HG03280 (cell line): ENCODE results near the gene UBL5.
A peak's percentile ranks its signal among the peaks of the same experiment; 100 is the strongest.
"Not testable (repeated sequence)": the region's sequence is repeated elsewhere in the genome, so short reads cannot be mapped to it uniquely, and the experiment has no call there.

Source experiments
- ATAC-seq: cut with Tn5 transposase; IDR thresholded peaks from one replicate; pipeline ENCODE4 v1.9.1; 2021; ENCODE audit warnings: mild to moderate bottlenecking, moderate library complexity; ENCODE audit not compliant: unreplicated experiment

UBL5 gene

GRCh38 chr19:9827289-9828238 is at the start of gene UBL5:
Gene UBL5, plus strand, starts transcription at chr19:9827918. Its CDS starts 420 bp downstream, at chr19:9828338.
- ATAC-seq = peak; percentile 94

DNA sequence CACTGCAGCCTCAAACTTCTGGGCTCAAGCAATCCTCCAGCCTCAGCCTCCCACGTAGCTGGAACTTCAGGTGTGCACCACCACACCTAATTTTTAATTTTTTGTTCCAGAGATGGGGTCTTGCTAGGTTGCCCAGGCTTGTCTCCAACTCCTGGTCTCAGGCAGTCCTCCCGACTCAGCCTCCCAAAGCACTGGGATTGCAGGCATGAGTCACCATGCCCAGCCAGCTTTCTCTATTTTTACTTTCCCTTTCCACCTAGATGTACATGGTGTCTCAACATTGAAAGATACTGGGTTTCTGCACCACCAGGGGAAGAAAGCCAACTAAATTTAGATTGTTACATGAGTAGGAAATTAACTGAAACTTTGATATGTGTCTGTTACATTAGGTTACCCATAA is 45.4 kb upstream of the UBL5 start:
- no peak for ATAC-seq

DNA sequence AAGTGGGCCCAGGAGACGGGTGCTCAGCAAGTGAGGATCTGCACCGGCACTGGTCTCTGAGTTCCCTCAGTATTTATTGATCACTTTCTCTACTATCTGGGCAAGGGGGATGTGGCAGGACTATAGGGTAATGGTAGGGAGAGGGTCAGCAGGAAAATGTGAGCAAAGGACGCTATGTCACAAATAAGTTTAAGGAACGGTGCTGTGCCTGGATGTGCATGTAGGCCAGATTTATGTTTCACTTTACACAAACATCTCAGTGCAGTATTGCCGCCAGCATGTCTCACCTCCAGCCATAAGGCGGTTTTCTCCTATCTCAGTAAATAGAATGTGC is 43.6 kb upstream of the UBL5 start:
- not testable (repeated sequence) for ATAC-seq

DNA sequence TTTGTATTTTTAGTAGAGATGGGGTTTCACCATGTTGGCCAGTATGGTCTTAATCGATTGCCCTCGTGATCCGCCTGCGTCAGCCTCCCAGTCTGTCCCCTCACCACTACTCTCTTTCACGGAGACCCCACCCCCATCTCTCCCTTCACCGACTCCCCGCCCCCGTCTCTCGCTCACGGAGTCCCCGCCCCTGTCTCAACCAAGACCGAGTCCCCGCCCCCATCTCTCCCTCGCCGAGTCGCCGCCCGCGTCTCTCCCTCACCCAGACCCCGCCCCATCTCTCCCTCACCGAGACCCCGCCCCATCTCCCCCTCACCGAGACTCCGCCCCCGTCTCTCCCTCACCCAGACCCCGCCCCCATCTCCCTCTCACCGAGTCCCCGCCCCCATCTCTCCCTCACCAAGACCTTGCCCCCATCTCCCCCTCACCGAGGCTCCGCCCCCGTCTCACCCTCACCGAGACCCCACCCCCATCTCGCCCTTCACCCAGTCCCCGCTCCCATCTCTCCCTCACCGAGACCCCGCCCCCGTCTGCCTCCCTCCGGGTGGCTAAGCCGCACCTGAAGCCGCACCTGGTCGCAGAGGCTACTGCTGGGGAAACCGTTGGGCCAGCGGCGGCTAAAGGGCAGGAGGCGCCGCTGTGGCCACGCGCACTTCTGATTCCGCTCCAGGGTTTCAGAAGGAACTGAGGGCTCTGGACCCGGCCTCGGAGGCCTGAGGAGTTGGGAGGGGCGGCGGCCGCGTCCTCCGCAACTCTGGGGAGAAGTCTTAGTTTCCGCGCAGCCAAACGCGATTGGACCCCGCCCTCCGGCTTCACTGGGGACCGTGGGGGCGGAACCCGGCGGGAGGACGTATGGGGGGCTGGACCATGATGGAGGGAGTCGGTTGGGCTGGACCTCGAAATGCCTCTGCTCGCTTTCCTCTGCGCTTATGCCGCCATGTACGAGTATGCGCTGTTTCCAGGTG is 42.1 kb upstream of the UBL5 start:
- peak; percentile 75 for ATAC-seq

GRCh38 chr19:9786342-9786741 is 41.4 kb upstream of the UBL5 start:
- ATAC-seq = no peak

GRCh38 chr19:9786819-9787218 is 40.9 kb upstream of the UBL5 start:
- ATAC-seq = no peak

GRCh38 chr19:9788604-9789003 is 39.1 kb upstream of the UBL5 start:
- not testable (repeated sequence) for ATAC-seq

GRCh38 chr19:9789066-9789465 is 38.7 kb upstream of the UBL5 start:
- no peak for ATAC-seq

GRCh38 chr19:9789579-9789978 is 38.1 kb upstream of the UBL5 start:
- ATAC-seq = not testable (repeated sequence)

- ATAC-seq = not testable (repeated sequence)
These were observed 36.7 kb upstream of the UBL5 start for GRCh38 chr19:9791073-9791367.

GRCh38 chr19:9791552-9792205 is 36.0 kb upstream of the UBL5 start:
- peak; percentile 40 for ATAC-seq

DNA sequence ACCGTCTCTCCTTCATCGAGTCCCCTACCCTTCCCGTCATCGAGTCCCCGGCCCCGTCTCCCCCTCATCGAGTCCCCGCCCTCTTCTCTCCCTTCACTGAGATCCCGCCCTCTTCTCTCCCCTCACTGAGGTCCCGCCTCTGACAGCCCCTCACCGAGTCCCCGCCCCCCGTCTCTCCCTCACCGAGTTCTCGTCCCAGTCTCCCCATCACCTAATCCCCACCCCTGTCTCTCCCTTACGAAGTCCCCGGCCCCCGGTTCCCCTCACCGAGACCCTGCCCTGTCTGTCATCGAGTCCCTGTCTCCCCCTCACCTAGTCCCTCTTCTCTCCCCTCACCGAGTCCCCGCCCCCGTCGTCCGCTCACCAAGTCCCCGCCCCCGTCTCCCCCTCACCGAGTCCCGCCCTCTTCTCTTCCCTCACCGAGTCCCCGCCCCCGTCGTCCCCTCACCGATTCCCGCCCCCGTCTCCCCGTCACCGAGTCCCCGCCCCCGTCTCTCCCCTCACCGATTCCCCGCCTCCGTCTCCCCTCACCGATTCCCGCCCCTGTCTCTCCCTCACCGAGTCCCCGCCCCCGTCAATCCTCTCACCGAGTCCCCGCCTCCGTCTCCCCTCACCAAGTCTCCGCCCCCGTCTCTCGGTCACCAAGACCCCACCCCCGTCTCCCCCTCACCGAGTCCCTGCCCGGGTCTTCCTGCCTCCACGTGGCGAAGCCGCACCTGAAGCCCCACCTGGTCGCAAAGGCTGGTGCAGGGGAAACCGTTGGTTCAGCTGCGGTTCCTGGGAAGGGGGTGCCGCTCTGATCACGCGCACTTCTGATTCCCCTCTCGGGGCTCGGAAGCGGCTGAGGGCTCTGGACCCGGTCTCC is 35.3 kb upstream of the UBL5 start:
- ATAC-seq = peak; percentile 57

GRCh38 chr19:9793071-9793591 is 34.6 kb upstream of the UBL5 start:
- peak; percentile 3 for ATAC-seq

- ATAC-seq = peak; percentile 41
These were observed 31.5 kb upstream of the UBL5 start for GRCh38 chr19:9796113-9796773.

DNA sequence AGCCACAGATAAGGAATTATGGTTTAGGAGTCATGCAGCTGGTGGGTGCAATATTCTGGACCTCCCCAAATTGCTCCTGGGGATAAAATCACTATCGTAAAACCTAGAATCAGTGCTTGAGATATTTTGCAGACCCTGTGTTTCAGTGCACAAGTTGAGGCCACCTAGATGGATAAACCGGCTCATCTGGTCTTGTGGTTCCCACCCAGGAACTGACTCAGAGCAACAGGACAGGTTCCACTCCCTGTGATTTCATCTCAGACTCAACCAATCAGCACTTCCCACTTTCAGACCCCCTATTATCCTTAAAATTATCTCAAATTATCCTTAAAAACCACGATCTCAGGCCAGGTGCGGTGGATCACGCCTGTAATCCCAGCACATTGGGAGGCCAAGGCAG is 29.8 kb upstream of the UBL5 start:
- no peak for ATAC-seq

DNA sequence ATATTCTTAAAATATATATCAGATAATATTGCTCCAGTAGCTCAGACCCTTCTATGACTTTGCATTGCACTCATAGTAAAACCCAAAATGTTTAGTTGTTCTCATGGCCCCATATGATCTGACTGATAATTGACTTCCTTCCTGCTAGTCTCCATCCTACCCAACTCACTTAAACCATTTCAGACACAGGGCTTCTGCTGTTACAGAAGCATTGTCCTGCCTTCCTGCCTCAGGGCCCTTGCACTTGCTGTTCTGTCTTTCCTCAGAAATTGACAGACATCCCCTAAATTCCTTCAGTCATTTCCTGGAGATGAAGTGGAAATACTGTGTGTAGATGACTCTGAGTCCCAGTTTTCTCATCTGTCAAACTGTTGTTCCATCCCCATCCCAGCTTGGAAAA is 28.6 kb upstream of the UBL5 start:
- no peak for ATAC-seq

GRCh38 chr19:9801976-9802375 is 25.7 kb upstream of the UBL5 start:
- no peak for ATAC-seq

DNA sequence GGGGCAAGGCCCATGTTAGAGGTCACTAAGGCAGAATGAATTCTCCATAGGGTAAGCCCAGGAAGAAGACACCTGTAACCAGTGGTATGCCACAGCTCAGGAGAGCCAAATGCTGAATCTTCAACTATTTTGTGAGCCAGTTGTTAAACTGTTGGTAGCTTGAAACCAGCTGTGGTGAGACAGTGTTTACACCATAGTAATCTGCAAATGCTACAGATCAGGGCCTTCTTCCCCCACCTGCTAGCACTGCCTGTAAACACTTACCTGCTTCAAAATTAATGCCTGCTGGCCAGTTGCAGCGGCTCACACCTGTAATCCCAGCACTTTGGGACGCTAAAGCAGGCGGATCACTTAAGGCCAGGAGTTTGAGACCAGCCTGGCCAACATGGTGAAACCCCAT is 20.9 kb upstream of the UBL5 start:
- no peak for ATAC-seq
